HepG2 (cell line): ENCODE measurements around the gene ZNF217. TPM values are rescaled to one million over a fixed set of nuclear protein-coding genes. Genes with fewer than 3 reads are reported as not detected.

Source experiments
- ATF7-NPFF ChIP-seq: sonication (generic); formaldehyde crosslinking; IDR thresholded peaks from 2 replicates; pipeline ENCODE4 v1.8.1; 2023; ENCODE audit warnings: mild to moderate bottlenecking, low read depth, missing genetic modification reagents, moderate library complexity
- CBFB ChIP-seq: sonication (generic); formaldehyde crosslinking; IDR thresholded peaks from 2 replicates; pipeline ENCODE4 v1.4.0; 2020; ENCODE audit warnings: missing genetic modification reagents
- CEBPZ ChIP-seq: IDR thresholded peaks from 2 replicates; pipeline ENCODE4 v1.6.1; 2012; ENCODE audit warnings: low read length, improper control_type of control experiment
- FOSL2 ChIP-seq: sonication (generic); formaldehyde crosslinking; IDR thresholded peaks from 2 replicates; pipeline ENCODE4 v1.4.0; 2020; ENCODE audit warnings: missing genetic modification reagents
- HDAC1 ChIP-seq: sonication (generic); formaldehyde crosslinking; IDR thresholded peaks from 2 replicates; pipeline ENCODE4 v1.5.1; 2020; ENCODE audit warnings: mild to moderate bottlenecking, missing genetic modification reagents
- MBD4 ChIP-seq: IDR thresholded peaks from 2 replicates; pipeline ENCODE4 v1.6.1; 2012; ENCODE audit warnings: low read length, inconsistent platforms, borderline replicate concordance
- MTA1 ChIP-seq: sonication (generic); formaldehyde crosslinking; IDR thresholded peaks from 2 replicates; pipeline ENCODE4 v1.4.0; 2020; ENCODE audit warnings: missing genetic modification reagents, mild to moderate bottlenecking, borderline replicate concordance
- MYC ChIP-seq: sonication (generic); formaldehyde crosslinking; IDR thresholded peaks from 2 replicates; pipeline ENCODE4 v1.9.0; 2021; ENCODE audit warnings: missing genetic modification reagents, borderline replicate concordance
- RBM39 ChIP-seq: fragments of 200-400 bp; formaldehyde crosslinking; IDR thresholded peaks from one replicate; pipeline ENCODE4 v1.6.1; 2018; ENCODE audit warnings: antibody characterized with exemption, mild to moderate bottlenecking, low read depth, low read length; ENCODE audit not compliant: poor library complexity, severe bottlenecking
- SALL1 ChIP-seq: sonication (generic); formaldehyde crosslinking; IDR thresholded peaks from 2 replicates; pipeline ENCODE4 v1.8.0; 2022; ENCODE audit warnings: mild to moderate bottlenecking, missing genetic modification reagents
- SMC3 ChIP-seq: IDR thresholded peaks from 2 replicates; pipeline ENCODE4 v1.6.1; 2011; ENCODE audit warnings: low read length, improper control_type of control experiment
- SNAPC2 ChIP-seq: sonication (generic); formaldehyde crosslinking; IDR thresholded peaks from 2 replicates; pipeline ENCODE4 v1.8.1; 2022; ENCODE audit warnings: mild to moderate bottlenecking, missing genetic modification reagents
- ZBTB10 ChIP-seq: sonication (generic); formaldehyde crosslinking; IDR thresholded peaks from 2 replicates; pipeline ENCODE4 v1.4.0; 2020; ENCODE audit warnings: missing genetic modification reagents, borderline replicate concordance
- ZBTB3 ChIP-seq: sonication (generic); formaldehyde crosslinking; IDR thresholded peaks from 2 replicates; pipeline ENCODE4 v1.4.0; 2020; ENCODE audit warnings: low read depth, mild to moderate bottlenecking, moderate library complexity, missing genetic modification reagents, borderline replicate concordance
- ZNF160 ChIP-seq: sonication (generic); formaldehyde crosslinking; IDR thresholded peaks from 2 replicates; pipeline ENCODE4 v1.8.0; 2022; ENCODE audit warnings: mild to moderate bottlenecking, inconsistent platforms, missing genetic modification reagents
- ZNF234 ChIP-seq: sonication (generic); formaldehyde crosslinking; conservative IDR thresholded peaks from 2 replicates; pipeline ENCODE4 v1.5.1; 2020; ENCODE audit warnings: mild to moderate bottlenecking, missing genetic modification reagents
- ZNF281 ChIP-seq: sonication (generic); formaldehyde crosslinking; IDR thresholded peaks from 2 replicates; pipeline ENCODE4 v1.4.0; 2020; ENCODE audit warnings: missing genetic modification reagents, borderline replicate concordance
- ZNF317 ChIP-seq: sonication (generic); formaldehyde crosslinking; IDR thresholded peaks from 2 replicates; pipeline ENCODE4 v1.5.0; 2020; ENCODE audit warnings: mild to moderate bottlenecking, missing genetic modification reagents
- ZNF543 ChIP-seq: sonication (generic); formaldehyde crosslinking; IDR thresholded peaks from 2 replicates; pipeline ENCODE4 v1.4.0; 2020; ENCODE audit warnings: mild to moderate bottlenecking, missing genetic modification reagents
- ZNF615 ChIP-seq: sonication (generic); formaldehyde crosslinking; IDR thresholded peaks from 2 replicates; pipeline ENCODE4 v1.5.0; 2020; ENCODE audit warnings: mild to moderate bottlenecking, missing genetic modification reagents, borderline replicate concordance
- polyA plus RNA-seq, 8 experiments: library from polyadenylated mRNA; depleted of rRNA in 3 of 8; stranded (reverse) in 7 of 8; unstranded in 1 of 8; fragments of >200 nt; fragmentation: Illumina TruSeq in 4 of 8; extraction: Trizol in 4 of 8; gene quantifications; 2 replicates each; pipeline versions ENCODE4 v1.2.1 to v1.2.3, GENCODE V29; 2011 to 2016; ENCODE audit warnings: low read depth in 4 of 8, missing spikeins in 1 of 8, mixed read lengths in 1 of 8; ENCODE audit not compliant: insufficient read depth in 1 of 8
- total RNA-seq, 5 experiments: library from RNA; depleted of rRNA; stranded (reverse); fragments of >200 nt; fragmentation: Illumina TruSeq; extraction: Trizol; gene quantifications; 2 replicates each; pipeline ENCODE4 v1.2.3, GENCODE V29; 2016; ENCODE audit warnings: low read depth in 1 of 5
- TF ChIP-seq, protein P1 (sequence below): sonication (generic); formaldehyde crosslinking; IDR thresholded peaks from 2 replicates; pipeline ENCODE4 v1.8.1; 2023; ENCODE audit warnings: missing genetic modification reagents, mild to moderate bottlenecking, borderline replicate concordance

The ZNF217 gene
- total and polyA plus RNA-seq, 2 of the 13 experiments (the other 11 are each of a cell fraction or from before 2014, with no cell fraction given), result 22.3 to 29.8 TPM

DNA sequence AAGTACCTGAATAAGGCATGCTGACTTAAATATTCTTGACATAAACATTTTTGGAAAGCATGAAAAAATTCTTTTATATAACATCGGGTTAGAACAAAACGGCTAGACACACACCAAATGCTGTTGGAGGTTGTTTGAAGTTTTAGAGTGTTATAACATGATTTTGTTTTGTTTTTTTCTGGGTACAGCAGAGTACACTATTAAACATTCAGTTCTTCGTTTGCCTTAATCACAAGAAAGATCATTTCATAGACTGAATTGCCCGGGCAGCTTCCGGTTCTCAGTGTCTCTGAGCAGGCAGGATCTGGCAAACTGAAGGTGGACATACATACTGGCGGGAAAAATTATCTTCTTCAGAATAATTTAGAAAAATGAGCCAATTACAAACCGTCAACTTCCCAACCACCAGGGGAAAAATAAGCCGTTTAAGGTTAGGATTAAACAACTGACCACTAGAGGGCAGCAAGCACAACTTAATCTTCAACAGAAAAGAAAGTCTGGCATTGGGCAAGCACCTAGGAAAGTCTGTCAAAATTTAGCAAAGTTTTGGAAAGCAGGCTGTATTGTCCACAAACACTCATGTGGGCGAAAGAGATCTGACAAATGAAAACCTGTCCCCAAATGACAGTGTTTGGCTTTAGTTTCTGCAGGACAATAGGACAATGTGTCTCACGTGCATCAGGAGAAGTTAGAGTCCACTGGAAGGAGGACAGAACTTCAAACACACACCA, 15.0 kb downstream of the ZNF217 start (continued):
- peak; percentile 92 for TF ChIP-seq SMC3
- TF ChIP-seq ZNF317 (CRISPR knock-in tag), result no peak
- no peak; the same call in 1 of the 2 replicates for TF ChIP-seq MTA1 (CRISPR knock-in tag)
- no peak for TF ChIP-seq ZBTB10 (CRISPR knock-in tag)
- TF ChIP-seq SNAPC2, result no peak
- no peak for TF ChIP-seq ZNF615 (CRISPR knock-in tag)
- 0 out of 2 replicates have a peak, but pooled peaks have one; percentile 40 for TF ChIP-seq HDAC1 (CRISPR knock-in tag)
- no peak for TF ChIP-seq ZNF543 (CRISPR knock-in tag)
- TF ChIP-seq ZBTB3, result 0 out of 2 replicates have a peak, but pooled peaks have one; percentile 12
- TF ChIP-seq CEBPZ, result no peak
- TF ChIP-seq SALL1 (CRISPR knock-in tag), result peak; percentile 12; the same call in 1 of the 2 replicates
- no peak for TF ChIP-seq RBM39
- no peak for TF ChIP-seq CBFB (CRISPR knock-in tag)
- no peak for TF ChIP-seq ATF7-NPFF
- peak; percentile 35; the same call in 1 of the 2 replicates for TF ChIP-seq FOSL2 (CRISPR knock-in tag)
- TF ChIP-seq MBD4, result no peak
- TF ChIP-seq, protein P1, sequence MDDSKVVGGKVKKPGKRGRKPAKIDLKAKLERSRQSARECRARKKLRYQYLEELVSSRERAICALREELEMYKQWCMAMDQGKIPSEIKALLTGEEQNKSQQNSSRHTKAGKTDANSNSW (CRISPR knock-in tag), result no peak
- no peak for TF ChIP-seq ZNF234 (CRISPR knock-in tag)
- no peak for TF ChIP-seq ZNF281
- no peak for TF ChIP-seq MYC
- no peak for TF ChIP-seq ZNF160 (CRISPR knock-in tag)
